Breast epithelium (tissue), 3 donors: ENCODE data around the gene NAALADL2.

Experiments
- CTCF ChIP-seq, 3 donors: fragments of 450-650 bp; IDR thresholded peaks; one replicate each; pipeline ENCODE4 v1.5.1; 2016 to 2017; ENCODE audit warnings: antibody characterized with exemption in 3 of 3, mild to moderate bottlenecking in 3 of 3, moderate library complexity in 3 of 3
- POLR2A ChIP-seq: fragments of 450-650 bp; IDR thresholded peaks from one replicate; pipeline ENCODE4 v1.6.1; 2016; ENCODE audit warnings: antibody characterized with exemption, mild to moderate bottlenecking, moderate library complexity
- POLR2AphosphoS5 ChIP-seq, 3 donors: sonication (generic); formaldehyde crosslinking; IDR thresholded peaks; one replicate each; pipeline ENCODE4 v1.6.1; 2017; ENCODE audit warnings: antibody characterized with exemption in 3 of 3

GRCh38 chr3:175107995-175108394, 248.9 kb downstream of the NAALADL2 start:
- TF ChIP-seq POLR2A = no peak
- TF ChIP-seq CTCF (IDR thresholded peaks at IDR 0.05) = no peak
- no peak for TF ChIP-seq POLR2AphosphoS5 (IDR thresholded peaks at IDR 0.05)
